ENCODE results near the gene BMS1. TPM values are rescaled to one million over a fixed set of nuclear protein-coding genes. Genes with fewer than 3 reads are reported as not detected.
"Not testable (repeated sequence)": the region's sequence is repeated elsewhere in the genome, so short reads cannot be mapped to it uniquely, and the experiment has no call there.

BMS1 gene
- total RNA-seq, 2 donors from 2014 or later, result 10.6 to 13.2 TPM

DNA sequence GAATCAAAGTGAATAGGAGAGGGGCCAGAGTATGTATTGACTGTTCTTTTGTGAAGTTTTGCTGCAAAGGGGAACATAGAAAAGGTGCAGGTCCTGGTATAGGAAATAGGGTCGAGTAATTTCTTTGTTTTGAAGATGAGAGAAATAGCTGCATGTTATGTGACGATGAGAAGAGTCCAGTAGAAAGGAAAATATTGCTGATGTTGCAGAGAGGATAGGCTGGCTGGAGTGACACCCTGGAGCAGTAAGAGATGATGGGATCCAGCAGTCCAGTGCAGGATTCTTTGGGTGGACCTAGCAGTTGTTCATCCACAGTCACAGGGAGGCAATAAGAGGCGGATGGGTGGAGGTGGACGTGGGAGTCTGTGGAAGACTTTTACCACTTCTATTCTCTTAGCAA is 2.1 kb upstream of the BMS1 start:
- intact Hi-C loops (cut with DNase I, micrococcal nuclease), result no loop called here
- DNase-seq (no peak), ATAC-seq (no peak)

DNA sequence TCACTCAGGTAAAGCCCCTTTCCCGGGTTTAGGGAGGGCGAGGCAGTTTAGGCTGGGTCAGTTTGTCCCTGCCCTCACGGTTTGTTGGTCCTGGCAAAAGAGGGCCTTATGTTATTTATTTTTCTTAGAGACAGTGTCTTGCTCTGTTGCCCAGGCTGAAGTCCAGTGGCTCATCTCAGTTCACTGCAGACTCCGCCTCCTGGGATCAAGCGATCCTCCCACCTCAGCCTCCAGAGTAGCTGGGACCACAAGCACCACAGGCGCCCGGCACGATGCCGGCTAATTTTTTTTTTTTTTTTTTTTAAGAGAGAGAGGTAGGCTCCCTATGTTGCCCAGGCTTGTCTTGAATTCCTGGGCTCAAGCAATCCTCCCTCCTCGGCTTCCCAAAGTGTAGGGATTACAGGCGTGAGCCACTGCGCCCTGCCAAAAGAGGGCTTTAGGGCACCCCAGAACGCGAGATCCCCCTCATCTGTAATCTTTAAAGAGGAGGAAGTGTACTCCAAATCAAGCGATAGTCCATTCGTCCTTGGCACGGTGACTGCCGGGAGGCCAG is 626 bp upstream of the BMS1 start:
- peak in 1 of 2 donors; percentile 33 for DNase-seq
- intact Hi-C loops (cut with DNase I, micrococcal nuclease), result no loop called here
- ATAC-seq, result peak; percentile 28

- DNase-seq (peak; percentile 35 to 37), ATAC-seq (peak; percentile 28)
- intact Hi-C loops (cut with DNase I, micrococcal nuclease), result no loop called here
Observed at GRCh38 chr10:42783181-42783549, 570 bp downstream of the BMS1 start.

GRCh38 chr10:42785759-42786158 is 3.2 kb downstream of the BMS1 start:
- intact Hi-C loops (cut with DNase I, micrococcal nuclease), result no loop called here
- no peak for ATAC-seq
- no peak for DNase-seq

- intact Hi-C loops (cut with DNase I, micrococcal nuclease), result no loop called here
- no peak for DNase-seq
- ATAC-seq, result no peak
Observed at GRCh38 chr10:42790835-42791234, 8.2 kb downstream of the BMS1 start.

GRCh38 chr10:42795701-42796100 is 13.1 kb downstream of the BMS1 start:
- intact Hi-C loops (cut with DNase I, micrococcal nuclease), result no loop called here
- ATAC-seq (no peak), DNase-seq (no peak)

DNA sequence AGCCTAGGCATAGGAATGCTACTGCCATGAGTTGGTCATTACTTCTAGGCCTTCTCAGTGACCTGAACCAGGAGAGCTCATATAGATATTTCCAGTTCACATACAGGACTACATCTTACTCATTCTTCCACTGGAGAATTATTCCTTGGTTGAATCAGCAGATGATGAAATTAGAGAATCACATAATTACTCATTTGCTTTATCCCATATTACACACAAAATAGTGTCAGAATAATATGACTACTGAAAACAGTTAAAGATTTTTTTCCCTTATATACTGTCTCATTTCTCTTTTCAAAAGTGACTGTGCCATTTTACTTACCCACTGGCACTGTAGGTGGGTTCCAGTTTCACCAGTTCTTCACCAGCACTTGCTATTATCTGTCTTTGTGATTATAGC is 18.5 kb downstream of the BMS1 start:
- intact Hi-C loops (cut with DNase I, micrococcal nuclease), result no loop called here
- DNase-seq (no peak), ATAC-seq (no peak)

DNA sequence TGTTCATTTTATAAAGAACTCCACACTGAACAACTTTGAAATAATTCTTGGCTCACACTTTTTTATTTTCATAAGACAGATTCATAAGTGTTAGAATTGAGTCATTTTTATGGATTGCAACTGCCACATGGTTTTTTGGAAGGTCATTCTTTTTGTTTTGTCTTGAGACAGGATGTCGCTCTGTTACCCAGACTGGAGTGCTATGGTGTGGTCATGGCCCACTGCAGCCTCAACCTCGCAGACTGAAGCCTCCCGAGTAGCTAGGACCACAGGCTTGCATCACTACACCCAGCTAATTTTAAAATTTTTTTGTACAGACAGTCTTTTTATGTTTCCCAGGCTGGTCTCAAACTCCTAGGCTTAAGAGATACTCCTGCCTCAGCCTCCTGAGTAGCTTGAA is 20.3 kb downstream of the BMS1 start:
- no peak for ATAC-seq
- intact Hi-C loops (cut with DNase I, micrococcal nuclease), result no loop called here

GRCh38 chr10:42809676-42810075 is 27.1 kb downstream of the BMS1 start:
- intact Hi-C loops (cut with DNase I, micrococcal nuclease), result no loop called here
- no peak for DNase-seq
- no peak for ATAC-seq

More for the DNA sequence above, 20.3 kb downstream of the BMS1 start:
- no peak for DNase-seq

- no peak for DNase-seq
- intact Hi-C loops (cut with DNase I, micrococcal nuclease), result no loop called here
- ATAC-seq, result no peak
Observed at GRCh38 chr10:42812028-42812427, 29.4 kb downstream of the BMS1 start.

DNA sequence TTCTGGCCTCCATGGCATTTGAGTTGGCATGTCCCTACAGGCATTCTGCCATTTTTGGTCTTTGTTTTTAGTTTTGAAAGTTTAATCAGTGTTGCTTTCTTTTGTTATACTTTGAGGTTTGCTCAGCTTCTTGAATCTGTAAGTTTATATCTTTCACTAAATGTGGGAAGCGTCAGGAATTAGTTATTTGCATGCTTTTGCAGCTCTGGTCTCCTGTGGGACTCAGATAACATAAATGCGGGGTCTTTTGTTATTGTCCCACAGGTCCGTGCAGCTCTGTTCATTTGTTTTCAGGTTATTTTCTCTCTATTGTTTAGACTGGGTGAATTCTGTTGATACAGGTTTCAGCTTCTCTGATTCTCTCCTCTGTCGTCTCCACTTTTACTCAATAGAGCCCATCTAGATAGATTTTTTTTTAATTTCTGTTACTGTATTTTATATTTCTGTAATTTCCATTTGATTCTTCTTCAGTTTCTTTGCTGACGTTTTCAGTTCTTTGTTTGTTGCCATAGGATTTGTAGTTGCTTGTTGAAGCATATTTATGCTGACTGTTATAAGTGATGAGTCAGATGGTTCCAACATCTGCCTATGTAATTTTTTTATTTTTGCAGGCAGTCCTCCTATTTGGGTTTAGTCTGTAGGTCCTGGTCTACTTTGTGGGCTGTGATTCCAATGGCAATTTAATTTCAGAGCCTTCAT is 31.5 kb downstream of the BMS1 start:
- intact Hi-C loops (cut with DNase I, micrococcal nuclease); ATAC-seq; DNase-seq: not testable (repeated sequence)

GRCh38 chr10:42816334-42816733 is 33.7 kb downstream of the BMS1 start:
- DNase-seq; intact Hi-C loops (cut with DNase I, micrococcal nuclease); ATAC-seq: not testable (repeated sequence)

- ATAC-seq (no peak), DNase-seq (no peak)
- intact Hi-C loops (cut with DNase I, micrococcal nuclease), result no loop called here
Observed at GRCh38 chr10:42816912-42817311, 34.3 kb downstream of the BMS1 start.

DNA sequence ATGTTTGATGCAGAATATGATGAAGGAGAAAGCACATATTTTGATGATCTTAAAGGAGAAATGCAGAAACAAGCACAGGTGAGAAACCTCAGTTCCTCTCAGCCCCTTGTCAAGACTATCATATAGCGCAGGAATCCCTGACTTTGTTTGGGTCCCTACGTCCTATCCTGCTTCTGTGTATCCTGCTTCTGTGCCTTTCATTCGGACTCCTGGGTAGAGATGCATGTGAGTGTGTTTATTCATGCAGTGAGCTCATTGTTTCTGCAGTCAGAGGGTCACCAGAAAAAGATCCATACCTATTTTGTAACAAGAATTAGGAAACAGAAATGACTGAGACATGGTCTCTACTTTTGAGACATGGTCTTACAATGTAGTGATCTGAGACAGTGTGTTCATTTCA is 34.8 kb downstream of the BMS1 start:
- DNase-seq; intact Hi-C loops (cut with DNase I, micrococcal nuclease); ATAC-seq: not testable (repeated sequence)

- ATAC-seq; DNase-seq; intact Hi-C loops (cut with DNase I, micrococcal nuclease): not testable (repeated sequence)
Observed at GRCh38 chr10:42826759-42827158, 44.2 kb downstream of the BMS1 start.

DNA sequence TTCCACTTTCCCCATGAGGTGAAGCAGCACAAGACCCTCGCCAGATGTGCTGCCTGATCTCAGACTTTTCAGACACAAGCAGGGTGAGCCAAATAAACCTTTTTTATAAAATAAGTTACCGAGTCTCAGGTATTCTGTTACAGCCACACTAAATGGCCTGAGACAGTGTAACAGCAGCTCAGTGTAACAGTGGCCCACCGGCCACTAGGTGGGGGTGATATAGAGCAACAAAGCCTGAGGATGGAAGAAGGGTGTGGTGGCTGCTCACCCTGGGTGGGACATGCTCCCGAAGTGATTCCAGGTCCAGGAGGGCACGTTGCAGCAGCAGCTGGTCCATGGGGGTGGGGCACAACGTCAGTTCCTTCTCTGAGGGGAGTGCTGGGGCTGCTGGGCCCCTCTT is 44.6 kb downstream of the BMS1 start:
- no peak for ATAC-seq
- intact Hi-C loops (cut with DNase I, micrococcal nuclease), result no loop called here
- no peak for DNase-seq

DNA sequence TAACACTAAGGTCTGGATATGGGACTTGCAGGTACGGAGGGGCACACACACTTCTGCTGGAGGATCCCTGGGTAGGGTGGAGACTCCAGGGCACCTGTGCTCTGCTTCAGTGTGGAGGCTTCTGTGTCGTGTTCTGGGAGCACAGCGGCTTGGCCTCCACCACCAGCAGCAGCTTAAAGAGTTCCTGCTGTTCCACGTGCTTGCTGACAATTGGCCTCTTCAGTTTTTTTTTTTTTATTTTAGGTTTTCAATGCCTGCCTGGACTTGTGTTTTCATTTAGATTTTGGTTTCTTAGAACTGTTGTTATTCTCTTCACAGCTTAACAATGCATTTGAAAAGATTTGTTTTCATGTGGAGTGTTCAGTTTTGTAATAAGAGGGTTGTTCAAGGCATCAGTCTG is 45.8 kb downstream of the BMS1 start:
- intact Hi-C loops (cut with DNase I, micrococcal nuclease); DNase-seq; ATAC-seq: not testable (repeated sequence)

- intact Hi-C loops (cut with DNase I, micrococcal nuclease), result no loop called here
- no peak for ATAC-seq
Observed at GRCh38 chr10:42830237-42830636, 47.6 kb downstream of the BMS1 start.

DNA sequence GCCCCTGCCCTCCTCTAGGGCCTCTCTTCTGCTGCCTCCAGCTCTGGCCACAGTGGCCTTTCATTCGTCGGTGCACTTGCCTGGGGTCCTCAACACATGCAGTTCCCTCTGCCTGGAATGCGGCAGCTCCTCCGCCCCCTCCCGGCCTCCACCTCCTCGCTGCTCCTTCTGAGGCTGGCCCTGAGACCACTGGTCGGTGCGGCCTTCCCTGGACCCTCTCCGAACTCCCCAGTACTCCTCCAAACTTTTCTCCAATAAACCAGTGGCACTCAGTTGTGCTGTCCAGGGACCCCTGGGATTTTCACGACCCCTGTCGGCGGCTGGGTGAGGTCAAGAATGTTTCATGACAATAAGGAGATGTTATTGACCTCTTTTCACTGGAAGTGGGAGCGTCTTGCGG is 53.5 kb downstream of the BMS1 start:
- DNase-seq (no peak), ATAC-seq (no peak)
- intact Hi-C loops (cut with DNase I, micrococcal nuclease), result no loop called here

More at GRCh38 chr10:42830237-42830636, 47.6 kb downstream of the BMS1 start:
- DNase-seq, result no peak

- peak; percentile 38 for ATAC-seq
- intact Hi-C loops (cut with DNase I, micrococcal nuclease), result no loop called here
- DNase-seq, result peak in 1 of 2 donors; percentile 38
Observed at GRCh38 chr10:42836771-42837468, 54.3 kb downstream of the BMS1 start.
